Measurements from ENCODE around the gene ITGA5.

GRCh38 chr12:54394986-54395385, 24.1 kb downstream of the ITGA5 start:
- TF ChIP-seq POLR2A (IDR thresholded peaks at IDR 0.05) (no peak), CTCF (IDR thresholded peaks at IDR 0.05) (no peak), EP300 (IDR thresholded peaks at IDR 0.05) (no peak)
